Progenitor cell of endocrine pancreas (in vitro differentiated cells): ENCODE results near the gene ANKMY1. TPM values are rescaled to one million over a fixed set of nuclear protein-coding genes. Genes with fewer than 3 reads are reported as not detected.

Experiments
- DNase-seq: peaks from one replicate; pipeline ENCODE4 v3.0.0; 2021; ENCODE audit warnings: low spot score; ENCODE audit not compliant: unreplicated experiment
- H3K27ac Mint-ChIP-seq: 2 replicates; pipeline ENCODE4 v1.8.0; 2021; ENCODE audit warnings: mild to moderate bottlenecking, moderate library complexity, mixed read lengths
- H3K27me3 Mint-ChIP-seq: 2 replicates; pipeline ENCODE4 v1.8.0; 2021; ENCODE audit warnings: mixed read lengths
- H3K36me3 Mint-ChIP-seq: 2 replicates; pipeline ENCODE4 v1.8.0; 2022; ENCODE audit warnings: mixed read lengths; ENCODE audit not compliant: insufficient read depth
- H3K4me1 Mint-ChIP-seq: 2 replicates; pipeline ENCODE4 v1.8.0; 2021; ENCODE audit warnings: low read depth, mixed read lengths
- H3K4me3 Mint-ChIP-seq: 2 replicates; pipeline ENCODE4 v1.8.0; 2021; ENCODE audit warnings: low read depth, mild to moderate bottlenecking, moderate library complexity, mixed read lengths
- H3K9me3 Mint-ChIP-seq: 2 replicates; pipeline ENCODE4 v1.8.0; 2021; ENCODE audit warnings: low read depth, mixed read lengths
- total RNA-seq: library from RNA; stranded (reverse); gene quantifications from 2 replicates; pipeline ENCODE4 v1.2.1, GENCODE V29; 2021
- TF ChIP-seq, protein P1 (sequence below): fragments of 200-600 bp; sonication (generic); IDR thresholded peaks from one replicate; pipeline ENCODE4 v1.5.0; 2021; ENCODE audit warnings: antibody characterized with exemption, mild to moderate bottlenecking; ENCODE audit not compliant: unreplicated experiment

ANKMY1 gene
- total RNA-seq, 1 donor from 2014 or later, result 29.2 TPM

DNA sequence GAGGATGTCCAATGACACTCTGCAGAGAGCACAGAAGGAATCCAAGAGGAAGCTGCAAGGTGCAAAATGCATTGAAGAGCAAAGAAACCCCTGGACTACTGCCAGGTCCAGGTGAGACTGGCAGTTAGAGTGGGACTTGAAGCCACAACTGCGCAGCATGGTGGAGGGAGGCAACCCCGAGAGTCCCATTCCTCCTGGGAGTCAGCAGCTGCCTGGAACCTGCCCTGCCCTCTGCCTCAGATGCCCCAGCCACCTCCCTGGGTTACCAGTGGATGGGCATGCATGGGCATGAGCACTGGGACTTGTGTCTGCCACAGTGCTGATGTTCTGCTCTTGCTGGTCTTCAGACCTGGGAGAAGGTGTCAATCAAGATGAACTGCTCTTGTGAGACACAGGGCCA lies 43.2 kb downstream of the ANKMY1 start:
- Mint-ChIP-seq H3K4me3 (no peak overlapping the region), H3K4me1 (peaks cover 1% of the 10 kb centered on the region), H3K36me3 (peaks cover 6% of the 10 kb centered on the region), H3K27me3 (peaks cover 2% of the 10 kb centered on the region), H3K9me3 (no peaks in the 10 kb centered on the region), H3K27ac (no peak overlapping the region)
- TF ChIP-seq, protein P1, sequence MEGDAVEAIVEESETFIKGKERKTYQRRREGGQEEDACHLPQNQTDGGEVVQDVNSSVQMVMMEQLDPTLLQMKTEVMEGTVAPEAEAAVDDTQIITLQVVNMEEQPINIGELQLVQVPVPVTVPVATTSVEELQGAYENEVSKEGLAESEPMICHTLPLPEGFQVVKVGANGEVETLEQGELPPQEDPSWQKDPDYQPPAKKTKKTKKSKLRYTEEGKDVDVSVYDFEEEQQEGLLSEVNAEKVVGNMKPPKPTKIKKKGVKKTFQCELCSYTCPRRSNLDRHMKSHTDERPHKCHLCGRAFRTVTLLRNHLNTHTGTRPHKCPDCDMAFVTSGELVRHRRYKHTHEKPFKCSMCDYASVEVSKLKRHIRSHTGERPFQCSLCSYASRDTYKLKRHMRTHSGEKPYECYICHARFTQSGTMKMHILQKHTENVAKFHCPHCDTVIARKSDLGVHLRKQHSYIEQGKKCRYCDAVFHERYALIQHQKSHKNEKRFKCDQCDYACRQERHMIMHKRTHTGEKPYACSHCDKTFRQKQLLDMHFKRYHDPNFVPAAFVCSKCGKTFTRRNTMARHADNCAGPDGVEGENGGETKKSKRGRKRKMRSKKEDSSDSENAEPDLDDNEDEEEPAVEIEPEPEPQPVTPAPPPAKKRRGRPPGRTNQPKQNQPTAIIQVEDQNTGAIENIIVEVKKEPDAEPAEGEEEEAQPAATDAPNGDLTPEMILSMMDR, result no peak
- DNase-seq, result peak; percentile 5

DNA sequence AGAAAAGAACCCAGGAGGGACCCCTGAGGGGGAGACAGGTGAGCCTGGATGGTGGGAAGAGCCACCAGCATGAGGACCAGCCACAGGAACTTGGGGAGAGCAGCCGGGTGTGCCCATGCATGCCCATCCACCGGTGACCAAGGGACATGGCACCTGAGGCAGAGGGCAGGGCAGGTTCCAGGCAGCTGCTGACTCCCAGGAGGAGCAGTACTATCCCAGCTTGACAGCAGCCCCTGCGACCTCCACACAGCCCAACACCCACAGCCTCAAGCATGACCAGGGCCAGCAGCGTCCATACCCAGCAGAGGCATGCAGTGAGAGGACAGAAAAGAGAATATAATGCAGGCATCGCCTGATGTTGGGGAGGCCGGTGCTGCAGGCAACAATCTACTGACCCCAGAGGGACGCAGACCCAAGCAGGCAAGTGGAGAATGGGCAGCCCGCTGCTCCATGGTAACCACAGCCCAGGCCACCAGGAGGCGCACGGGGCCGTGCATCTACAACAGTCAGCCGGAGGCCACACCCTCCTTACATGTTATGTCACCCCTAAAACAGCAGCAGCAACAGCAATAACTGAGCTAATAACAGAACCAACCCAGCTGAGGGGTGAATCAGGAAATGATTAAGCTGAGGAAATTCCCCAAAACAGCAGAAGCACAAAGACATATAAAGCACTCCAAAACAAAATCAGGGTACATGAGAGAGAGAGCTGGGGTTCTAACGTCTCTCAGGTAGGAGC lies 44.1 kb downstream of the ANKMY1 start:
- Mint-ChIP-seq H3K9me3 (no peaks in the 10 kb centered on the region), H3K4me3 (no peak overlapping the region), H3K27ac (no peak overlapping the region), H3K36me3 (peaks cover 6% of the 10 kb centered on the region), H3K27me3 (peaks cover under 1% of the 10 kb centered on the region), H3K4me1 (peaks cover 1% of the 10 kb centered on the region)
- TF ChIP-seq, protein P1, result peak; percentile 89
- peak; percentile 69 for DNase-seq

DNA sequence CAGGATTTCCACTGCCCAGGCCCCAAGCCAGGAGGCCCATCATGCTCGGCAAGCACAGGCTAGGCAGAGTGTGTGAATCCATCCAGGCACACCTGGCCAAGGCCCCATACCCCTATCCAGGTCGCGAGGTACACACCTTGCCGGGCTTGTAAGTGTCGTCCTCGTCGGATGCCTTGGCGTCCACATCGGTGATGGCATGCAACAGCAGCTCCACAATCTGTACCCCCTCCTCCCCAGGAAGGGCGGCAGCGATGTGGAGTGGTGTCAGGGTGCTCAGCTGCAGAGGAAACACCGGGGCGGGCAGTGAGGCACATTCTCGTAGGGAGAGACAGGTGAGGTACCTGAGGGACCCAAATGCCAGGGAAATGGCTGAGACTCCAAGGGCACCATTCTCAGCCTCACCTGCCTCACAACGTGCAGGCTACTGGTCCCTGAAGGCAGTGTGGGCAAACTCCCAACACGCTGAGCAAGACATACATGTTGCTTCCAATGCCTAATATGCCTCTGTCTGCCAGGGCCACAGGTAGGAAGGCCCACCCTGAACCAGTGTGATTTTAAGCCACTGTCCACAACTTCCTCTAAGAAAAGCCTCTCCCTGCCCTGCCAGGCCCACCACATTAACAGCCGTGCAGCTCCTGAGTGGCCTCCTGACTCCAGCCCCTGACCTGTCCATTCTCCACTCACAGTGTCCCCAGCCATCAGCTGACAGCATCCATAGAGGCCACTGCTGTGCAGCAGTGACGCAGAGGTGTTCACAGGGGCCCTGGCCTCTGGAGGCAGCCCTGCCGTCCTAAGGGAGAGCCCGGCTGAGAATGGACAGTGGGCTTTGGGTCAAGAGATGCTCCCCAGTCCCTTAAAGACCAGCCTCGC lies 44.9 kb downstream of the ANKMY1 start:
- H3K27me3 Mint-ChIP-seq, result no peaks in the 10 kb centered on the region
- peaks cover 1% of the 10 kb centered on the region for H3K4me1 Mint-ChIP-seq
- no peaks in the 10 kb centered on the region for H3K9me3 Mint-ChIP-seq
- H3K4me3 Mint-ChIP-seq, result no peak overlapping the region
- peak; percentile 7 for DNase-seq
- peaks cover 8% of the 10 kb centered on the region for H3K36me3 Mint-ChIP-seq
- no peak overlapping the region for H3K27ac Mint-ChIP-seq
- TF ChIP-seq, protein P1, result no peak

DNA sequence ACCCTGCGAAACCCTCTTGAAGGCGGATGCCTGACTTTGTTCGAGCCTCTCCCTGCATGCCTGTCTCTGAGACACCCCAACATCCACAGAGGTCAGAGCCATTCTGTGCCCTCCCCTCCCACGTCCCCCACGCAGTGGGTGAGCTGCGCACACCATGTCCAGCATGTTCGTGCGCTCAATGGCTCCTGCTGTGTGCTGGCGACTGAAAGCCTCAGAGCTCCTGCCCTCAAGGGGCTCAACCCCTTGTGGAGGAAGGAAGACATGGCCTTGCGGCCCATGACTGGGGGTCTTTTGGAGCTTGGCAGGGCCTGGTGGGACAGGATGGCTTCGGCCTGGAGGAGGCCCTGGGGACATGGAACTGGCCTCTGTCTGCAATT lies 45.7 kb downstream of the ANKMY1 start:
- Mint-ChIP-seq H3K27ac (no peak overlapping the region), H3K4me1 (peaks cover 1% of the 10 kb centered on the region), H3K4me3 (no peak overlapping the region), H3K27me3 (no peaks in the 10 kb centered on the region), H3K36me3 (peaks cover 8% of the 10 kb centered on the region), H3K9me3 (no peaks in the 10 kb centered on the region)
- no peak for DNase-seq
- TF ChIP-seq, protein P1, result no peak

DNA sequence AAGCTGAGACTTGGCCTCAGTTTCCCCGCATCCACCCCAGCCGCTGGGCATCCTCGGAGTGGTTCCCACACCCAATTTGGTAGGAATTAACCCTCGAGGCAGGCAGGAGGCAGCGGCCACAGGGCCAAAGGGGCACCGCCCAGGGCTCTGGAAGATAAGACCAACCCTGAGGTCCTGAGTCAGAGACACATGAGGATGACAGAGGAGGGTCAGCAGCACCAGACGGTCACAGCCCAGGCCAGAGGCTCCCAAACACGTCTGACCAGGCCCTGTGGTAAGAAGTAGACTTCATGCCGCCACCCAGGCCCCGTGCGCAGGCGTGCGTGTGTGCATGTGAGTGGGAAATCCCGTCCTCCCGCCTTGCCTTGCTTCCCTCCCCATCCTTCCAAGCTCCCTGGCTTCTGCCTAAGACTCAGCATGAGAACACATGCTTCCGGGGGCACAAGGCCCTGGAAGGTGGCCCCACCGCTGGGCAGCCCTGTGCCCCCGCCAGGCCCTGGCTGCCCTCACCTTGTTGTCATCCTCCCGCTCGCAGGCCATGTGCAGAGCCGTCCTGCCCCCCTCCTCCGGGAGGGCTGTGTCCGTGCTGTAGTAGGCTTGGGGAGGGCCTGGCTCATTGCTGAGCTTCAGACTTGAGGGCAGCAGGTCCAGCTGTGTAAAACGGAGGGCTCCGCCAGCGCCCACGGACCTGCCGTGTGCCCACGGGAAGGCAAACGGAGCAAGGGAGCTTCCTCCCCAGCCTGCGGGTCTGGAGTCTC lies 46.3 kb downstream of the ANKMY1 start:
- no peak overlapping the region for H3K27ac Mint-ChIP-seq
- TF ChIP-seq, protein P1, result no peak
- H3K4me3 Mint-ChIP-seq, result no peak overlapping the region
- H3K27me3 Mint-ChIP-seq, result no peaks in the 10 kb centered on the region
- peak; percentile 5 for DNase-seq
- H3K9me3 Mint-ChIP-seq, result no peaks in the 10 kb centered on the region
- H3K4me1 Mint-ChIP-seq, result peaks cover 1% of the 10 kb centered on the region
- H3K36me3 Mint-ChIP-seq, result peaks cover 6% of the 10 kb centered on the region
